Suppressor macrophage treated with lipopolysaccharide for 1 hour (primary cell): ENCODE data around the gene CCDC120.

Experiments
- DNase-seq, 3 donors: peaks; one replicate each; pipeline ENCODE4 v3.0.0-alpha.2; 2020 to 2022

Gene CCDC120

DNA sequence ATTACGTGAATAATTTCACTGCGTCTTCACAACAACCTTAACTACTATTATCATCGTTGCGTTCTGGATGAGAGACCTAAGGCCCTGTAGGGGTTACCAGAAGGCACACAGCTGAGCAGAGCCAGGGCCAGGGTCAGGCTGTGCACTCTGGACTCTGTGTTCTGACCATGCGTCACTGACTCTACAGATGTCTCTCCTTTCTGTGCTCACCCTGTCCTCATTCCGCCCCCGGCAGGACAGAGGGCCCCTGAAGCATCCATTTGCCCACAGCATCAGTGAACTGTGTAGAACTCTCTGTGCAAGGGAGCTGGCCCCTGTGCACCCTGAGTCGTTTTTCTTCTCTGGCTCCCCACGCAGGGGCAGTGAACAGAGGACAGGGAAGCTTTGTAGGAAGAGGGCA lies 43.4 kb downstream of the CCDC120 start:
- DNase-seq, result no peak

DNA sequence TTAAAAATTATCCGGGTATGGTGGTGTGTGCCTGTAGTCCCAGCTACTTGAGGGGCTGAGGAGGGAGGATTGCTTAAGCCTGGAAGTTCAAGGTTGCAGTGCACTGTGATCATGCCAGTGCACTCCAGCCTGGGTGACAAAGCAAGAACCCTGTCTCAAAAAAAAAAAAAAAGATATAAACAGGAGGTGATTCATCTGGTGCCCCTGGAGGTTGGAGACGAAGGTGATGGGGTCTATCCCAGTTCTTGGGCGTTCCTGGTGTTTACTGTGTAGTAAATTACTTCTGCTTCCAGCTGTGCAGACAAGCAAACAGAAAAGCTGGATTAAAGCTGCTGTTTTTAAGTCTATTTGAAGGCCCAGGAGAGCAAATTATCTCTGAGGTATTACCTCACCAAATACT lies 44.8 kb downstream of the CCDC120 start:
- DNase-seq, result no peak

DNA sequence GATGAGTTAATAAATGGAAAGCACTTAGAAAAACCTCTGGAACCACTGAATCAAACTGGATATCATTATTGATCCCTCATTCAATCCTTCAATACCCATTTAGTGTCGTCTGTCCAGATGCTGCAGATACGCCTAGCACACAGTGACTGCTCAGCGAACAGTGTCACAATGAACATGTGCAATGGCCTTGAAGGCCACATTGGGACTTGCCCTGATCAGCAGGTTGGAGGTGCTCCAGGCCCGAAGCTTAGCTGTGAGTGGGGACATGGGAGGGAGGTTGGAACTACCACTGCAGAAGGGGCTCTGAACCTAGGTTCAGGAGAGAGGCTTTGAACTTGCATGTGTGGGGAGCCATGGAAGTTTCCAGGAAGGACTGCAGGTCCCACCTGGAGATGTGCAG lies 47.5 kb downstream of the CCDC120 start:
- no peak for DNase-seq

DNA sequence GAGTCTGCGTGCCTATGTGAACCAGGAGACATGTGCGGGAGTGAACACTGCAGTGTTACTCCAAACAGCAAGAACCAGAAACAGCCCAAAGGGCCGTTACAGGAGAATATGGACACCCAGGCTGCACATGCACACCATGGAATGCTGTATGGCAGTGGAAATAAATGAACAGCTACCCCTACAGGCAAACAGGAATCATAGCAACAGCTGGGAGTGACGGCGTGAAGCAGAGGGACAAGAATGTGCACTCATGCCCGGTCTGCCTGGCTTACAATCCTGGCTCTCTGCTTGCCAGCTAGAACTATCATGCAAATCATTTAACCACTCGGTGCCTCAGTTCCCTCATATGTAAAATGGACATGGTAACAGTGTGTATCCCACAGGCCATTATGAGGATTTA lies 48.1 kb downstream of the CCDC120 start:
- DNase-seq, result peak; percentile 16 to 26 (median 20)

DNA sequence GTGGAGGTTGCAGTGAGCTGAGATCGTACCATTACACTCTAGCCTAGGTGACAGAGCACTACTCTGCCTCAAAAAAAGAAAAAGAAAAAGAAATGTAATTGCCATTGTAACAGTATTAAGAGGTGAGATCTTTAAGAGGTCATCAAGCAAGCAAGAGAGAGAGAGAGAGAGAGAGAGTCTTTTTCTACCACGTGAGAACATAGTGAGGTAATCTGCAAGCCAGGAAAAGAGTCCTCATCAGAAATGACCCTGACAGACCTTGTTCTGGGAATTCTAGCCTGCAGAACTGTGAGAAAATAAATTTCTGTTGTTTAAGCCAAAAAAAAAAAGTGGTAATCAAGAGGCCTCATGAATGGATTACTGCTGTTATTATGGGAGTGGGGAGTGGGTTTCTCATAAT lies 49.8 kb downstream of the CCDC120 start:
- no peak for DNase-seq

DNA sequence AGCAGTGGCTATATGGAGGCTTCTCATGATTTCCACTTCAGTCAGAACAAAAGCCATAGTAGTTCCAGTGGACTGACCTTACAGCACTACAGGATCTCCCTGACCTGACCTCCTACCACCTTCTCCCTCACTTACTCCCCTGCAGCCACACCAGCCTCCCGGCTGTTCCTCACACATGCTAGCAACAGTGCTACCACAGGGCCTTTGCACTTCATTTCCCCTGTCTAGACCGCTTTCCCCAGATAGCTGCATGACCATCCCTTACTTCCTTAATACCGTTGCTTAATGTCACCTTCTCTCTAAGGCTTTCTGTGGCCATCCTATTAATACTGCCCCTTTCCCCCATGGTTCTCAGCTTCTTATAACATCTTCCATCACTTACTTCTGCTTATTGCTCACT lies 51.6 kb downstream of the CCDC120 start:
- DNase-seq, result no peak

DNA sequence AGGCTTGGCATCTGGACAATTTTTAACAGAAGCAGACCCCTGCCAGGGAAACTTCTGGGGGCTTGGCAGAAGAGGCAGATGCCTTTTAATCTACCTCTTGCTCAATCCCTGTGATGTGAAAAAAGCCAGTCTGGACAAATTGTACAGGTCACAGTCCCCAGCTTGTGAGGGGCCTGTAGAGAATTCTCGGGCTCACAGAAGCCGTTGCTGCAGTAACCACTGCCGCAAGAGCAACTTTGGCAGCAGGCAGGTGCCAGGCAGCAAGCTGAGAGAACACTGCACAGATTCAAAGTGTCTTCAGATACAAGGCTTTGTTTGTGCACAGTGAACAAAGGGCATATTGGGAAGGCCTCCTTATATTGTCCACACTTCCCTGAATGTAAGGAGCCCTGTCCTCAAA lies 53.0 kb downstream of the CCDC120 start:
- DNase-seq, result no peak

DNA sequence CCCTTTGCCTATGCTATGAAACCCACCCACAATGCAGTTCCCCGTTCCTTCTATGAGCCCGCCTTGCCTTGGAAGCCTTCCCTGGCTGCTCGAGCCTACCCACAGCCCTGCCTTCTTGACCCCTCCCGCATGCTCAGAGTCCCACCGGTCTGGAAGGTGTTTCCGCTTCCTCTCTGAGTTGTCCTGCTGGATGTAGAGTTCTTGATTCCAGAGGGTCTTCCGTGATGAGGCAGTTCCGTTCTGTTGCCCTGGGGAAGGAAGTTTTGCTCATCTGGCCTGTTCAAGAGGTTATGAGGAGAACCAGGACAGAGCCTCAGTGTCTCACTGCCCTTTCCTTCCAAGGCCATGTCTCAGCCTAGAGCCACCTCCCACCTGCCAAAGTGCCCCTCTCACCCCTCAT lies 57.3 kb downstream of the CCDC120 start:
- DNase-seq, result no peak

DNA sequence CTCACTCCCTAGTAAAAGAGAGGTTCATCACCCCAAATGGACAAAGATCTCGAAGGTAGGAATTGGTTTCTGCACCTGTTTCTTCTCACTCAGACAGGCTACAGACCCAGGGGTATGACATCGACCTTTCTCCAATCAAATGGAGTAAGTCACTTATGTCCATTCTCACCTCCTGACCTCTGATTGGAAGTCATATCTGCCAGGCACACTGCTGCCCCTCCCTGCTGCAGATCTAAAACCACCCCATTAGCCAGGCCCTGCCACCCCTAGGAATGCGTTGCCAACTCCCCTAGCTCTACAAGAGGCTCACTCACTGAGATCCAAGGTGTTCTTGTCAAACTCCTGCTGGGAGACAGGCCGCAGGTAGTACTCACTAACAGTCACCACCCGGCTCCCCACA lies 57.9 kb downstream of the CCDC120 start:
- no peak for DNase-seq

DNA sequence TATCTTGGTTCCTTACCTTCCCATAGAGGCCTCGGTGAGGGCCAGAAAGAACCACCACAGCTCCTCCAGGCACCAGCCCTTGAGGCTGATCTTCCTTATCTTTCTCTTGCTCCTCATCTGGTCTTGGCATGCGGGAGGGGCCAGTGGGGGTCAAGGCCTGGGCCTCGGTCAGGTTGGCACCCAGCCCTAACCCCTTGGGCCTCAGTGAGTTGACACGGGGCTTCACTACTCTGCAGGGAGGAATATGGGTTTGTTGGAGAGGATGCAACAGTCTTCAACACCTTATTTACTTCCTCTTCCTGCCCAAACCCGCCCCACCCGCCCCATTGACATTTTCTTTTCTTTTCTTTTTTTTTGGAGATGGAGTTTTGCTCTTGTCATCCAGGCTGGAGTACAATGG lies 58.8 kb downstream of the CCDC120 start:
- DNase-seq, result no peak
